Endothelial cell of umbilical vein (primary cell): Measurements from ENCODE around the gene MT2A. TPM values are rescaled to one million over a fixed set of nuclear protein-coding genes. Genes with fewer than 3 reads are reported as not detected.

Experiments
- BruUV-seq: library from RNA; stranded (reverse); fragments of 400-500 nt; replicated peaks from 2 replicates; lab custom pipeline; 2021; lab: Mats Ljungman, UMichigan
- CTCF ChIA-PET: fragments of 300-600, 350-600 bp; sonication (Branson Sonifier 250); formaldehyde crosslinking; loops from one replicate; lab custom pipeline; 2021; ENCODE audit warnings: antibody characterized with exemption, inconsistent platforms; lab: Charles Lee
- POLR2A ChIA-PET: fragments of 300-600, 350-600 bp; sonication (Branson Sonifier 250); formaldehyde crosslinking; loops from one replicate; lab custom pipeline; 2021; ENCODE audit warnings: antibody characterized with exemption, inconsistent platforms; lab: Charles Lee
- DNase-seq: peaks from one replicate; pipeline ENCODE4 v3.0.0-alpha.2; 2011; ENCODE audit warnings: low read depth, low spot score
- FAIRE-seq: peaks from 2 replicates; lab custom pipeline; 2011; peaks lifted over from hg19 to GRCh38; lab: Jason Lieb, UNC
- H2AFZ ChIP-seq: 2 replicates; pipeline ENCODE4 v1.6.0; 2012; ENCODE audit warnings: low read depth, low read length, control low read depth, inconsistent platforms
- H3K27ac ChIP-seq: 2 replicates; pipeline ENCODE4 v1.5.1; 2011; ENCODE audit warnings: low read depth, mild to moderate bottlenecking, control low read depth, low read length, moderate library complexity; ENCODE audit not compliant: insufficient read depth
- H3K27me3 ChIP-seq, 2 experiments: 2 replicates each; pipeline versions ENCODE4 v1.6.0 to v1.6.1; 2011; ENCODE audit warnings: low read length in 2 of 2, mixed read lengths in 1 of 2; ENCODE audit not compliant: control insufficient read depth in 2 of 2, insufficient read depth in 2 of 2
- H3K36me3 ChIP-seq, 2 experiments: 2 replicates in 1 of 2; 3 replicates in 1 of 2; pipeline ENCODE4 v1.5.1; 2011; ENCODE audit warnings: low read length in 2 of 2, mild to moderate bottlenecking in 1 of 2, moderate library complexity in 1 of 2; ENCODE audit not compliant: control insufficient read depth in 2 of 2, insufficient read depth in 2 of 2; ENCODE audit errors: extremely low read depth in 1 of 2
- H3K4me1 ChIP-seq: 3 replicates; pipeline ENCODE4 v1.5.1; 2011; ENCODE audit warnings: mild to moderate bottlenecking, low read length; ENCODE audit not compliant: control insufficient read depth, insufficient read depth; ENCODE audit errors: extremely low read depth
- H3K4me2 ChIP-seq: 2 replicates; pipeline ENCODE4 v1.6.1; 2011; ENCODE audit warnings: low read length, control low read depth, mixed read lengths; ENCODE audit not compliant: insufficient read depth
- H3K4me3 ChIP-seq, 3 experiments: fragments of 200-600 bp in 1 of 3; sonication (generic), shearing (Covaris generic) in 1 of 3; replicated peaks in 1 of 3; 2 replicates each; pipeline ENCODE4 v1.5.1; 2011 to 2016; ENCODE audit warnings: control low read depth in 3 of 3, low read length in 3 of 3, mild to moderate bottlenecking in 2 of 3, inconsistent platforms in 1 of 3, low read depth in 1 of 3, moderate library complexity in 1 of 3; ENCODE audit not compliant: insufficient read depth in 1 of 3
- H3K79me2 ChIP-seq: 2 replicates; pipeline ENCODE4 v1.6.0; 2012; ENCODE audit warnings: low read length, inconsistent platforms; ENCODE audit not compliant: control insufficient read depth, insufficient read depth
- H3K9ac ChIP-seq: replicated peaks from 2 replicates; pipeline ENCODE3; 2011; ENCODE audit warnings: low read length, control low read depth; ENCODE audit not compliant: insufficient read depth; ENCODE audit errors: extremely low read depth
- H3K9me1 ChIP-seq: replicated peaks from 3 replicates; pipeline ENCODE4 v1.6.0; 2011; ENCODE audit warnings: mild to moderate bottlenecking, low read length; ENCODE audit not compliant: control insufficient read depth, insufficient read depth; ENCODE audit errors: extremely low read depth
- H3K9me3 ChIP-seq: replicated peaks from 2 replicates; pipeline ENCODE4 v1.5.1; 2012; ENCODE audit warnings: low read length, inconsistent platforms; ENCODE audit not compliant: control insufficient read depth, insufficient read depth
- H4K20me1 ChIP-seq: replicated peaks from 2 replicates; pipeline ENCODE3; 2011; ENCODE audit warnings: mild to moderate bottlenecking, low read length; ENCODE audit not compliant: control insufficient read depth, insufficient read depth; ENCODE audit errors: extremely low read depth
- CTCF ChIP-seq, 2 donors: IDR thresholded peaks; 1 replicate in 1 of 2; 2 replicates in 1 of 2; pipeline ENCODE4 v1.5.1; 2011; ENCODE audit warnings: low read length in 2 of 2, mild to moderate bottlenecking in 2 of 2, moderate library complexity in 2 of 2, control low read depth in 1 of 2, inconsistent platforms in 1 of 2, low read depth in 1 of 2; ENCODE audit not compliant: insufficient read depth in 1 of 2; ENCODE audit errors: extremely low read depth in 1 of 2
- EZH2 ChIP-seq: IDR thresholded peaks from 2 replicates; pipeline ENCODE4 v1.6.1; 2012; ENCODE audit warnings: borderline replicate concordance, low read depth, mild to moderate bottlenecking, moderate library complexity, low read length, inconsistent platforms; ENCODE audit not compliant: severe bottlenecking
- FOS ChIP-seq: IDR thresholded peaks from 2 replicates; pipeline ENCODE4 v1.6.1; 2011; ENCODE audit warnings: mild to moderate bottlenecking, low read length, moderate library complexity, borderline replicate concordance; ENCODE audit not compliant: insufficient read depth
- GATA2 ChIP-seq: IDR thresholded peaks from 2 replicates; pipeline ENCODE4 v1.7.0; 2011; ENCODE audit warnings: low read depth, mild to moderate bottlenecking, moderate library complexity, mixed read lengths, low read length; ENCODE audit not compliant: insufficient read length, insufficient read depth
- JUN ChIP-seq: IDR thresholded peaks from 2 replicates; pipeline ENCODE4 v1.6.1; 2011; ENCODE audit warnings: borderline replicate concordance, low read depth; ENCODE audit not compliant: insufficient read length, insufficient read depth
- MAX ChIP-seq: IDR thresholded peaks from 2 replicates; pipeline ENCODE4 v1.6.1; 2011; ENCODE audit not compliant: insufficient read depth, insufficient read length
- MYC ChIP-seq: IDR thresholded peaks from one replicate; pipeline ENCODE4 v1.6.1; 2011; ENCODE audit warnings: mild to moderate bottlenecking, low read depth, low read length
- POLR2A ChIP-seq: IDR thresholded peaks from 2 replicates; pipeline ENCODE4 v1.6.1; 2012; ENCODE audit warnings: low read depth, mild to moderate bottlenecking, control low read depth, low read length
- POLR2AphosphoS5 ChIP-seq: IDR thresholded peaks from 2 replicates; pipeline ENCODE4 v1.6.1; 2012; ENCODE audit warnings: low read depth, mild to moderate bottlenecking, control low read depth, low read length, moderate library complexity; ENCODE audit not compliant: insufficient read depth
- dilution Hi-C: fragments of 300-500 bp; cut with MboI; formaldehyde crosslinking; loops from one replicate; pipeline ENCODE4 v1.15.0; 2019; ENCODE audit warnings: low sequenced_read_pairs; ENCODE audit not compliant: extremely low pct_ligation_motif_present
- intact Hi-C: fragments of 100-400 bp; cut with micrococcal nuclease; formaldehyde crosslinking; loops from one replicate; pipeline ENCODE4 v1.10.0; 2022
- polyA plus RNA-seq, 4 experiments: library from polyadenylated mRNA; depleted of rRNA in 3 of 4; stranded (reverse) in 3 of 4; unstranded in 1 of 4; fragments of >200 nt; gene quantifications; 2 replicates each; pipeline versions ENCODE4 v1.2.1 to v1.2.3, GENCODE V29; 2011 to 2012; ENCODE audit warnings: missing spikeins in 1 of 4
- total RNA-seq: library from RNA; stranded (reverse); gene quantifications from 2 replicates; pipeline ENCODE4 v1.2.3, GENCODE V29; 2021

The MT2A gene
- total and polyA plus RNA-seq, 2 donors (not counting 3 experiments of a cell fraction or from before 2014, with no cell fraction given): 276 to 1,337 TPM

- H3K4me2 ChIP-seq: peak within 1 kb of the TSS; percentile 56
- TF ChIP-seq POLR2AphosphoS5: no peak
- no peak for TF ChIP-seq MAX
- TF ChIP-seq MYC: no peak
- no peak for TF ChIP-seq POLR2A
- TF ChIP-seq CTCF (IDR thresholded peaks at IDR 0.05; ENCODE audit: extremely low read depth in 1 of 2, insufficient read depth in 1 of 2, low read depth in 1 of 2, low read length in 2 of 2): no peak
- no peak for TF ChIP-seq GATA2
- TF ChIP-seq EZH2: peak; percentile 61
- TF ChIP-seq FOS: no peak
- TF ChIP-seq JUN: no peak
- POLR2A ChIA-PET: no interaction called here
- no peaks in the 10 kb centered on the region for H3K9me1 ChIP-seq
- CTCF ChIA-PET: interaction anchor here (1.3 to 4.1 kb wide), 2 partner anchors 12 to 113 kb away, joined by 3 to 26 read pairs; no protein-coding TSS in a partner anchor
- intact Hi-C loops: no loop called here
- peaks cover 20 to 21% of the 10 kb centered on the region in 2 experiments for H3K27me3 ChIP-seq
- H3K4me1 ChIP-seq: no peaks in the 10 kb centered on the region
- peak within 1 kb of the TSS in 2 of 3 experiments; percentile 20 to 32 for H3K4me3 ChIP-seq
- H3K36me3 ChIP-seq: no peaks in the 10 kb centered on the region
- dilution Hi-C loops: no loop called here
- H3K79me2 ChIP-seq: no peaks in the 10 kb centered on the region
- H3K9me3 ChIP-seq: no peaks in the 10 kb centered on the region
- no TSS peak for BruUV-seq
- no peak for DNase-seq
- H3K9ac ChIP-seq: no peak within 1 kb of the TSS
- no peak within 1 kb of the TSS for H3K27ac ChIP-seq
- FAIRE-seq: no peak
- H2AFZ ChIP-seq: peak within 1 kb of the TSS; percentile 38
- no peaks in the 10 kb centered on the region for H4K20me1 ChIP-seq
Observed at GRCh38 chr16:56589141-56590039, 19.0 kb upstream of the MT2A start, which contains the start of gene MT3. Gene MT3 (plus strand): TSS chr16:56589528. CDS start chr16:56589591, 63 bp downstream.
